ENCODE data around the gene GDPD4.
A peak's percentile ranks its signal among the peaks of the same experiment; 100 is the strongest.

The GDPD4 gene

DNA sequence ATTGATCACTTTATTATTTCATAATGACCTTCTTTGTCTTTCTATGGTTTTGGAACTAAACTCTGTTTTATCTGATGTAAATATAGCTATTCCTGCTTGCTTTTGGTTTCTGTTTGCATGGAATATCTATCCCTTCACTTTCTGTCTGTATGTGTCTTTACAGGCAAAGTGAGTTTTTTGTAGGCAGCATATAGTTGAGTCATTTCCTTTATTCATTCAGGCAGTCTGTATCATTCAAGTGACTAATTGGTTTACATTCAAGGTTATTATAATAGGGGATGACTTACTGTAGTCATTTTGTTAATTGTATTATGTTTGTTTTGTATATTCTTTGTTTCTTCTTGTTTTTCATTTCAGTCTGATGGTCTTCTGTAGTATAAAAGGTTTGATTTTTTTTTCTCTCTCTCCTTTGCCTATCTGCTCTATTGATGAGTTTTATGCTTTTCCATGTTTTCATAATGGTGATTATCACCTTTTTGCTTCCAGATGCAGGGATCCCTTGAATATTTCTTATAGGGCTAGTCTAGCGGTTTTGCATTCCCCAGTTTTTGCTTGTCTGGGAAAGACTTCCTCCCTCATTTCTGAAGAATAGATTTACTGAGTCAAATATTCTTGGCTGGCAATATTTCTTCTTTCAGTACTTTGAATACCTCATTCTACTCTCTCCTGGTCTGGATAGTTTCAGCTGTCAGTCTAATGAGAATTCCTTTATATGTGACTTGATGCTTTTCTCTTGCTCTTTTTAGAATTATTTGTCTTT is 50.4 kb downstream of the GDPD4 start:
- peak; percentile 43 for DNase-seq (ENCODE audit: low read depth)
- H3K4me3 ChIP-seq (ENCODE audit: low read depth, low read length), result no peak overlapping the region

DNA sequence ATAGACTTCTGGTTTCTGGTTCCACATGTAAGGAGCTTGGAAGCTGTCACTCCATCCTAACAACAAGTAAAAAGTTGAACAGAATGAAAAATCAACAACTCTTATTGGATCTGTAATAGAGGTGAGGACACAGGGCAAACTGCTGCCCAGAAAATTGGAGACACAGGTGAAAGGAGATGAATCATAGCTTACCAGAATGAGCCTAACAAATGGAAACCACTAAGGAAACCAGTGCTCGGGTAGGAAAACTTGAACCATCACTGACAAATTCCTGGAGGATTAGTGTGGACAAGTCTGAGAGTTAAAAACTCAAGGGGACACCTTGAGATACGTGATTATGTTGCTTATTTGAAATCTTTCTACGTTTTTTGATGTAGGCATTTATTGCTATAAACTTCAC is 52.1 kb downstream of the GDPD4 start:
- no peak for DNase-seq (ENCODE audit: low read depth)
- no peak overlapping the region for H3K4me3 ChIP-seq (ENCODE audit: low read depth, low read length)
- TF ChIP-seq, protein P1, sequence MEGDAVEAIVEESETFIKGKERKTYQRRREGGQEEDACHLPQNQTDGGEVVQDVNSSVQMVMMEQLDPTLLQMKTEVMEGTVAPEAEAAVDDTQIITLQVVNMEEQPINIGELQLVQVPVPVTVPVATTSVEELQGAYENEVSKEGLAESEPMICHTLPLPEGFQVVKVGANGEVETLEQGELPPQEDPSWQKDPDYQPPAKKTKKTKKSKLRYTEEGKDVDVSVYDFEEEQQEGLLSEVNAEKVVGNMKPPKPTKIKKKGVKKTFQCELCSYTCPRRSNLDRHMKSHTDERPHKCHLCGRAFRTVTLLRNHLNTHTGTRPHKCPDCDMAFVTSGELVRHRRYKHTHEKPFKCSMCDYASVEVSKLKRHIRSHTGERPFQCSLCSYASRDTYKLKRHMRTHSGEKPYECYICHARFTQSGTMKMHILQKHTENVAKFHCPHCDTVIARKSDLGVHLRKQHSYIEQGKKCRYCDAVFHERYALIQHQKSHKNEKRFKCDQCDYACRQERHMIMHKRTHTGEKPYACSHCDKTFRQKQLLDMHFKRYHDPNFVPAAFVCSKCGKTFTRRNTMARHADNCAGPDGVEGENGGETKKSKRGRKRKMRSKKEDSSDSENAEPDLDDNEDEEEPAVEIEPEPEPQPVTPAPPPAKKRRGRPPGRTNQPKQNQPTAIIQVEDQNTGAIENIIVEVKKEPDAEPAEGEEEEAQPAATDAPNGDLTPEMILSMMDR (conservative IDR thresholded peaks at IDR 0.05; ENCODE audit: low read depth, low read length), result no peak

More for the DNA sequence above, 50.4 kb downstream of the GDPD4 start:
- TF ChIP-seq, protein P1 (conservative IDR thresholded peaks at IDR 0.05; ENCODE audit: low read depth, low read length), result no peak

DNA sequence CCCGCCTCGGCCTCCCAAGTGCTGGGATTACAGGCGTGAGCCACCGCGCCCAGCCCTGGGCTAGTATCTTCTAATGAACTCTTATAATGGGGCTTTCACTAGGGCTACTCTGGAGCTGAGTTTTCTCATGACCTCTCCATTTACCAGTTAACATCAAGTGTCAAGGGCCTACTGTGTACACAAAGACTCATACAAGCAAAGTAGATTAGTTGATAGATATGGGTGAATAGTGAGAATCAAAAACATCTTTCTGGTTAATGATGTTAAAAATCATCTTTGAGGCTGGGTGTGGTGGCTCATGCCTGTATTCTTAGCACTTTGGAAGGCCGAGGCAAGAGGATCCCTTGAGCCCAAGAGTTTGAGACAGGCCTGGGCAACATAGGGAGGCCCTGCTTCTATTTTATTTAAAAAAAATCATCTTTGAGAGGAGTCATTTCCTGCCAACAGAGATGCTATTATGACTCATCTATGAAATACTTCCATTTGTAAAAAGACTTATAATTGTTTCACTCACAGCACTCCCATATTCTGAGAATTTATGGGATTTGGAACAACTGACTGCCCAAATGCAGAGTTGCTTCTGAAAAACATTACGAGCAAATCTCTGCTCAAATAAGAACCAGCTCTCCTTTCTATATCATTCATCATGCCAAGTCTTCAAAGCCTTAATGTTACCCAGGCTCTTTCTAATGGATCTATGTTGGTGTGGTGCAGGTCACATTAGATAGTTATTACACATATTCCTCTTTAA is 57.0 kb downstream of the GDPD4 start:
- TF ChIP-seq, protein P1 (conservative IDR thresholded peaks at IDR 0.05; ENCODE audit: low read depth, low read length), result no peak
- DNase-seq (ENCODE audit: low read depth), result peak; percentile 71
- no peak overlapping the region for H3K4me3 ChIP-seq (ENCODE audit: low read depth, low read length)

DNA sequence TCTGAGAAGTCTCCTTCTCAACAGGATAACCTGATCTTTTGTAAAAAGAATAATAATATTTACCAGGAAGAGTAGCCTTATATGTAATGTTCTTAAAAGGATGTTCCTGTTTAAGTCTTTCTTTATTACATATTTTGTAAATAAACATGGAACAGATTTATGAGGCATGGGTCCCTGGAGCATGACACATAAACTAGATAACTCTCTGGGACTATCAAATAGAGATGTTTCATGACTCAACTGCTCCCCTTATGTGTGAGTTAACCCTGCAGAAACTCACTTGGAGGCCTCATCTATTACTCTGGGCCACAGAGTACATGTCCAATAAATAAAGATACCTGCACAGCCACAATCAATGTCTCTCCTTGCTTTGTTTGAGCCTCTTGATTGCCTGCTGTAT is 64.6 kb downstream of the GDPD4 start:
- no peak overlapping the region for H3K4me3 ChIP-seq (ENCODE audit: low read depth, low read length)
- DNase-seq (ENCODE audit: low read depth), result no peak
- TF ChIP-seq, protein P1 (conservative IDR thresholded peaks at IDR 0.05; ENCODE audit: low read depth, low read length), result no peak

DNA sequence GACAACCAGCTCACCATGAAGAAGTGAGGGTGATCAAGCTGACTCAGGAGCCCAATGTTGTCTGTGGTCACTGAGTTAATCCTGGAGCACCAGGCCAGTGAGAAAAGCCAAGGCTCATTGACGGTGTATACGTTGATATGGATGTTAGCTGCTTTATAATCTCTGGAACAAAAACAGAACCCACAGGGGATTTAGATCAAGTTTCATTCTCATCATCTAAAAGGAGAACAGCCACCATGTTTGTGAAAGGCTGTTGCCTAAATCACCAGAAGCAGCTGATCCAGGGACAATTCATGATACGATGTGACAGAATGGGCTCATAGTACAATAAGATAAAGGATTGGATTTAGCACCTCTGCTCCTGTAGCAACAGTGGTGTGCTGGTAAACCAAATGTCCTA is 68.5 kb downstream of the GDPD4 start:
- DNase-seq (ENCODE audit: low read depth), result no peak
- H3K4me3 ChIP-seq (ENCODE audit: low read depth, low read length), result no peak overlapping the region
- TF ChIP-seq, protein P1 (conservative IDR thresholded peaks at IDR 0.05; ENCODE audit: low read depth, low read length), result no peak

DNA sequence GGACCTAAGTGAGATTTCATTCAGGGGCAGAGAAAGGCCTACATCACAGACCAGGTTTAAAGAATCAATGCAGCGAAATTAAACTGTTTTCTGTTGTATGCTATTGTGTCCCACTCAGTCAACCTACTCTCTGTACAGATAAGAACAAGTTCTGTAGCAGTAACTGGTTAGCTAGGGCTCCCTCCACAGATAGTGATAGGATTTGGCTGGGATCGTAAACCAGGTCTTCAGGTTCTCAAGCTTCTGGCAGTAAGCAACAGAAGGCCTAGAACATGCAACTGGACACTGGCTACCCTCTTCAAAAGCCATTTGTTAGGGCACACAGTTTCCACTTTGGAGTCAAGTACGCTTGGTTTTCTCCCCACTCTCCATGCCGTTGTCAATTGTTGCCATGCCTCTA is 69.2 kb downstream of the GDPD4 start:
- TF ChIP-seq, protein P1 (conservative IDR thresholded peaks at IDR 0.05; ENCODE audit: low read depth, low read length), result no peak
- no peak overlapping the region for H3K4me3 ChIP-seq (ENCODE audit: low read depth, low read length)
- DNase-seq (ENCODE audit: low read depth), result no peak

Measured in choroid plexus epithelial cell (primary cell).